Keratinocyte (primary cell): Measurements from ENCODE around the gene LRRC47.

ENCODE experiments used
- EZH2 ChIP-seq: IDR thresholded peaks from one replicate; pipeline ENCODE4 v1.6.1; 2012; ENCODE audit warnings: inconsistent platforms, mild to moderate bottlenecking, low read length, moderate library complexity
- TF ChIP-seq, protein P1 (sequence below), 3 experiments: IDR thresholded peaks in 1 of 3; conservative IDR thresholded peaks in 1 of 3; optimal IDR thresholded peaks in 1 of 3; 2 replicates in 2 of 3; 3 replicates in 1 of 3; pipeline versions ENCODE3 to v1.5.1; 2011; ENCODE audit warnings: low read length in 3 of 3, mild to moderate bottlenecking in 3 of 3, moderate library complexity in 2 of 3, control low read depth in 1 of 3, inconsistent platforms in 1 of 3; ENCODE audit not compliant: insufficient read depth in 2 of 3; ENCODE audit errors: extremely low read depth in 1 of 3

DNA sequence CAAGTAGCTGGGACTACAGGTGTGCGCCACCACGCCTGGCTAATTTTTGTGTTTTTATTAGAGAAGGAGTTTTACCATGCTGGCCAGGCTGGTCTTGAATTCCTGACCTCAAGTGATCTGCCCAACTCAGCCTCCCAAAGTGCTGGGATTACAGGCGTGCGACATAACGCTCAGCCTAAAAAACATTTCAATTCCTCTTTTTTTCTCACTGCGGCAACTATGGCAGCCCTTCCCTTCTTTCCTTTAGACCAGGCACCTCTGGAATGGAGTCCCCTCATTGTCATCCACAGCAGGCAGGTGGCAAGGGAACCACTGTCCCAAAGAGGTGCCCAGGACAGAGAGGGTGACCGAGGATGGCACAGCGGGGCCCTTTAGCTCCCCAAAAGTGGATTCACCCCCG is 46.6 kb upstream of the LRRC47 start:
- TF ChIP-seq, protein P1, sequence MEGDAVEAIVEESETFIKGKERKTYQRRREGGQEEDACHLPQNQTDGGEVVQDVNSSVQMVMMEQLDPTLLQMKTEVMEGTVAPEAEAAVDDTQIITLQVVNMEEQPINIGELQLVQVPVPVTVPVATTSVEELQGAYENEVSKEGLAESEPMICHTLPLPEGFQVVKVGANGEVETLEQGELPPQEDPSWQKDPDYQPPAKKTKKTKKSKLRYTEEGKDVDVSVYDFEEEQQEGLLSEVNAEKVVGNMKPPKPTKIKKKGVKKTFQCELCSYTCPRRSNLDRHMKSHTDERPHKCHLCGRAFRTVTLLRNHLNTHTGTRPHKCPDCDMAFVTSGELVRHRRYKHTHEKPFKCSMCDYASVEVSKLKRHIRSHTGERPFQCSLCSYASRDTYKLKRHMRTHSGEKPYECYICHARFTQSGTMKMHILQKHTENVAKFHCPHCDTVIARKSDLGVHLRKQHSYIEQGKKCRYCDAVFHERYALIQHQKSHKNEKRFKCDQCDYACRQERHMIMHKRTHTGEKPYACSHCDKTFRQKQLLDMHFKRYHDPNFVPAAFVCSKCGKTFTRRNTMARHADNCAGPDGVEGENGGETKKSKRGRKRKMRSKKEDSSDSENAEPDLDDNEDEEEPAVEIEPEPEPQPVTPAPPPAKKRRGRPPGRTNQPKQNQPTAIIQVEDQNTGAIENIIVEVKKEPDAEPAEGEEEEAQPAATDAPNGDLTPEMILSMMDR (optimal IDR thresholded peaks at IDR 0.05 in 1 of 3, IDR thresholded peaks at IDR 0.05 in 1 of 3, conservative IDR thresholded peaks at IDR 0.05 in 1 of 3; ENCODE audit: extremely low read depth in 1 of 3, insufficient read depth in 2 of 3, low read length in 3 of 3): no peak
- no peak for TF ChIP-seq EZH2
